Measurements from ENCODE around the gene PTGS1. TPM values are rescaled to one million over a fixed set of nuclear protein-coding genes. Genes with fewer than 3 reads are reported as not detected.

PTGS1 gene
- total and polyA plus RNA-seq, 2 of the 13 experiments (the other 11 are each of a cell fraction or from before 2014, with no cell fraction given): 0.07 to 0.08 TPM

- TF ChIP-seq TEAD3 (CRISPR knock-in tag; optimal IDR thresholded peaks at IDR 0.05; ENCODE audit: borderline replicate concordance) (peak; percentile 33), MYC (CRISPR knock-in tag; IDR thresholded peaks at IDR 0.05; ENCODE audit: borderline replicate concordance) (peak; percentile 95), TOPORS (CRISPR knock-in tag; IDR thresholded peaks at IDR 0.05) (no peak), ARID3A (IDR thresholded peaks at IDR 0.05; ENCODE audit: low read depth, low read length) (no peak), MTF1 (CRISPR knock-in tag; IDR thresholded peaks at IDR 0.05) (no peak), CHCHD3 (CRISPR knock-in tag; IDR thresholded peaks at IDR 0.05) (peak; percentile 25; the same call in 1 of the 2 replicates), ERF (CRISPR knock-in tag; IDR thresholded peaks at IDR 0.05) (0 out of 2 replicates have a peak, but pooled peaks have one; percentile 22), ZBTB38 (CRISPR knock-in tag; IDR thresholded peaks at IDR 0.05) (peak; percentile 43; the same call in 1 of the 2 replicates), ZNF75D (CRISPR knock-in tag; IDR thresholded peaks at IDR 0.05; ENCODE audit: borderline replicate concordance) (no peak), BHLHE40 (IDR thresholded peaks at IDR 0.05; ENCODE audit: low read length) (peak; percentile 60), ZFX (CRISPR knock-in tag; IDR thresholded peaks at IDR 0.05; ENCODE audit: low read depth) (peak; percentile 55; the same call in 1 of the 2 replicates), ZNF18 (CRISPR knock-in tag; IDR thresholded peaks at IDR 0.05; ENCODE audit: insufficient replicate concordance) (no peak), HOXA3 (CRISPR knock-in tag; IDR thresholded peaks at IDR 0.05) (peak; percentile 31; the same call in 1 of the 2 replicates), FOSL2 (CRISPR knock-in tag; IDR thresholded peaks at IDR 0.05) (peak; percentile 25; the same call in 1 of the 2 replicates), SIN3B (IDR thresholded peaks at IDR 0.05; ENCODE audit: low read length) (no peak), ZNF879 (CRISPR knock-in tag; IDR thresholded peaks at IDR 0.05) (peak; percentile 45; the same call in 1 of the 2 replicates), EP300 (IDR thresholded peaks at IDR 0.05; ENCODE audit: low read depth in 2 of 2, low read length in 2 of 2) (no peak), EP300 (CRISPR knock-in tag; IDR thresholded peaks at IDR 0.05; ENCODE audit: borderline replicate concordance) (peak; percentile 34; the same call in 1 of the 2 replicates), CSRNP1 (CRISPR knock-in tag; IDR thresholded peaks at IDR 0.05) (no peak; the same call in 1 of the 2 replicates), ZNF235 (CRISPR knock-in tag; IDR thresholded peaks at IDR 0.05; ENCODE audit: borderline replicate concordance) (no peak), NONO (IDR thresholded peaks at IDR 0.05) (no peak), NONO (CRISPR knock-in tag; conservative IDR thresholded peaks at IDR 0.05) (peak; percentile 28; the same call in 1 of the 2 replicates), SALL1 (CRISPR knock-in tag; IDR thresholded peaks at IDR 0.05) (peak; percentile 65; the same call in 1 of the 2 replicates), ZNF556 (CRISPR knock-in tag; IDR thresholded peaks at IDR 0.05; ENCODE audit: borderline replicate concordance) (no peak), MAX (IDR thresholded peaks at IDR 0.05) (peak; percentile 94)
Observed at GRCh38 chr9:122346478-122347347, 24.1 kb upstream of the PTGS1 start (continued).

Measured in HepG2 (cell line).